ENCODE results near the gene SINHCAF.

GRCh38 chr12:31265722-31266121 lies 60.2 kb downstream of the SINHCAF start:
- TF ChIP-seq CTCF (conservative IDR thresholded peaks at IDR 0.05) = no peak
- TF ChIP-seq EZH2 (IDR thresholded peaks at IDR 0.05; ENCODE audit: low read depth) = no peak

All from PC-9 (cell line).